Activated gamma-delta T cell (primary cell): ENCODE results near the gene IPPK.

ENCODE experiments used
- DNase-seq: peaks from one replicate; lab custom pipeline; 2025; lab: John Stamatoyannopoulos, UW

IPPK gene

DNA sequence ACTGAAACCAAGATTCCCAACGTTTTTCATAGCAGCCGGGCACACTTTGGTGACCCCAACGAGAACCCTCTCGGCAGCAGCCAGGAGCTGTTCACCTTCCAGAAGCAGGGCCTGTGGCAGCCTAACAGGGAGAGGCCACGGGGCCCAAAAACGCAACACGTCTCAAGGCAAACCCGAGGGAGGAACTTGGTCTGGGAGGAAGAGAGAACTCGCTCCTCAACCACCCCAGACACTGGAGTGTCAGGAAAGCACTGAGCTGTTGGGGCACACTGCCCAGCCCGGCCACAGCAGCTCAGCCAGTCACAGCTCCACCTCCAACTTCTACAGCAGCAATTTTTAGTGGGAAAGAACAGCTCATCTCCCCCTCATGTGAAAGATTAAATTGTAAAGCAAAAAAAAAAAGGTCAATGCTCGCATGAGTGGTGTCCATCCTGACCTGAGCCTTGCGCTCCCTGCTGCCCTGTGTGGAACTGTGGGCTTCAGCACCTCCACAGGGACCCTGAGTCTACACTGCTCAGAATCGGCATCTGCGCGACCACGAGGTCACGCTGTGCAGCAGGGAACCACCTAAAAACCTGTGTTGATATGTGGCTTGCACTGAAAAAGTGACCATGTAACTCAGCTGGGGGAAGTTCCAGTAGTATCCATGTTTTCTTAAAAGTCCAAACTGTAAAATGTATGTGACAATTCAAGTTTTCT is 55.0 kb downstream of the IPPK start:
- DNase-seq, result no peak

DNA sequence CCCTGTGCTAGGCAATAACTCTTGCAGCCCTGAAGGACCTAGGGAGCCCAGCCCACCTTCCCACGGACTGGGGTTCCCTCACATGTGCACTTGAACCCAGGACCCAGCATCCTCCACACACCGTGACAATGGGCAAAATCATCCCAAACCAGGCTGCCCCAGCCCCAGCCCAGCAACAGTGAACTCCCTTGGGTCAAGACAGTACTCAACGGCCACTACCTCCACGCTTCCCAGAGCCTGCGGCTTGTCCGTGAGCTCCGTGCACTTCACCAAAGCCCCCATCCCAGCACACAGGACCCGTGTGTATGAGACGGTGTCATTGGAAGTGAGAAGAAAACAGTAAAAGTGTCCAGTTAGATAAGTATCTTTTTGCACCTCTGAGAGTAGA is 55.8 kb downstream of the IPPK start:
- DNase-seq, result no peak

DNA sequence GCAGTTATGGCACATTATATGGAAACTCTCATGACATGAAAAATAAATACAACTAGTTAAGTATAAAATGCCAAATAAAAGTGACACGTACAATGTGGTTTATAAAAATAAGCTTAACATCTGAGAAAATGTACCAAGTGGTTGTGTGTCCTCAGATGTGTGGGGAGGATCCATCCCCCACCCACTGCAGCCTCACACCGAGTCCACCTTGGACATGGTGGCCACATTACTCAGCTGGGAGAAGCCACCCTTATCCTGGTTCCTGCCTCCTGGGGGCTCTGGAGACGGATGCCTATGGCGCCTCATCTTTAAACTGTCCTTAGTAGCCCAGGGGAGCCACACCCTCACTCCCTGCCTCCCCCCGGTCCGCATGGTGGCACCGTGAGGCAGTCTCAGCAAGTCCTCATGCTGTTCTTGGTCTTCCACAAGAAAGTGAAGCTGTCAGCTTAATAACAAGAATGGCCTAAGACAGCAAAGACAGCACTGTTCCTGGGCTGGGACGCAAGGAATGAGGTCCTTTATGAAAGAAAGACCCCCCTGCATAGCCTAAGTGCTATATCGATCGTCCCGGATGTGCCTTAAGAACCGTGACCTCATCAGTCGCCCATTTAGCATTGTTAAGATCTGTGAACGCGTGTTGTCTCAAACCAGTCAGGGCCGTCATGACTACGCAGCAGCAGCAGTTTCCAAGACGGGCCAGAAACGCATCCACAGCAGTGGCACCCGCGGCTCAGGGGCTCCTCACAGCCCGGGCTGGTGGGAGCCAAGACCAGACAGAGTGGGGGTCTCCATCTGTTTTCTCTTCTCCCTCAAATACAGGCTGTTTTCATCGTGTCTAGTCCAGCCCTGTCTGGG is 56.4 kb downstream of the IPPK start:
- no peak for DNase-seq

DNA sequence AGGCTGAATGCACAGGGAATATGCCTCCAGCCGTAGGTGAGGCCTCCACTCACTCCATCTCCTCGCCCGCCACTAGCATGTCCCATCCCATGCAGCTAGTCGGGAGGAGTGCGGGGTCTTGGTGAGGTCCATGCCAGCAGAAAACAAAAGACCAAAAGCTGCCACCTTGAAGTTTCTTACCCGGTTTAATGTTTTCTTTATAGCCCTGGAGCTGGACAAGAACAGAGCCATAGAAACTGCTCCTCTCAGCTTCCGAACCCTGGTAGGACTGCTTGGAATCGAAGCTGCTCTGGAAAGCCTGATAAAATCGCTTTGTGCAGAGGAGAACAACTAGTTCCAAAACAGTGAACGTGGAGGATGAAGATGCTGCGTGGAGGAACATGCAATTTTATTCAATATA is 57.1 kb downstream of the IPPK start:
- DNase-seq, result no peak

DNA sequence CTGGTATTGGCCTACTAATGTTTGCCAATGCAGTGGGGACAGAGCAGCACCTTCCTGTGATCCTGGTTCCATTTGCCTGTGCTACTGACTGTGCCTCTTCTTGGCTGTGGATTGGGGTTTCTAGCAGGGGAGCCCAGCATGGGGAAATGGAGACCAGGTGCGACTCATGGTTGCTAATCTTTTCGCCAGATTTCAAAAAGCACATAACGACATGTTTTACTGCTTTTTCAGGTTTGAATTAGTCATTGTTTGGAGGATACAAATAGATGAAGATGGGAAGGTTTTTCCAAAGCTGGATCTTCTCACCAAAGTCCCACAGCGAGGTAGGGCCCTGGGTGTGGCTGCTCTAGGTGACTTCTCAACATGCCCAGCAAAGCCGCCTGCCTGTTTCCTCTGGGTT is 57.6 kb downstream of the IPPK start:
- no peak for DNase-seq

DNA sequence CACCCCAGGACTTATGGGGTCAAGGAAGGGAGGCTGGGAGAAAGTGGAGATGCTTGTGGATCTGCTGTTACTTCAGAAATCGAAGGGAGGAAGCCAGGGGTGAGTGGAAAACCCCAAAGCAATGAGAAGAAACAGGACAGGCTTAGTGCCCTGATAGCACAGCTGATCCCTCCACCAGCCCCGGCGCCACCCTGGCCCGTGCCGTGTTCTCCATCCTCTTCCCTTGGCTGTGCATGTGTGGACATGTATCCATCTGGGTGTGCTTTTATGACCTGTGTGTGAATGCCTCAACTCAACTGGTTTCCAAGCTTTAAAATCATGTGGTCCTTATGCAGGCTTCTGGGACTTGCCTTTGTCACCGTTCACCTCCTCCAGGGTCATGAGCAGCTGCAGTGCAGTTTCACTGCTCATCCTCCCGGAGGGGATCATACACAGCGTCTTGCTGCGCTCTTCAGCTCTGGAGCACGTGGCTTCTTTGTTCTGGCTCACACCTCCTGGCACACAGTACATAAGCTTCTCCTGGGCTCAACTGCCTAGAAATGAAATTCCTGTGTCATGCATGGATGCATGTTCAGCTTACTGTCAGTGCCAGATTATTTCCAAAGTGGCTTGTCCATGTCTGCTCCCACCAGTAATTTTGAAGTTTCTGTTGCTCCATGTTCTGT is 58.2 kb downstream of the IPPK start:
- DNase-seq, result no peak

DNA sequence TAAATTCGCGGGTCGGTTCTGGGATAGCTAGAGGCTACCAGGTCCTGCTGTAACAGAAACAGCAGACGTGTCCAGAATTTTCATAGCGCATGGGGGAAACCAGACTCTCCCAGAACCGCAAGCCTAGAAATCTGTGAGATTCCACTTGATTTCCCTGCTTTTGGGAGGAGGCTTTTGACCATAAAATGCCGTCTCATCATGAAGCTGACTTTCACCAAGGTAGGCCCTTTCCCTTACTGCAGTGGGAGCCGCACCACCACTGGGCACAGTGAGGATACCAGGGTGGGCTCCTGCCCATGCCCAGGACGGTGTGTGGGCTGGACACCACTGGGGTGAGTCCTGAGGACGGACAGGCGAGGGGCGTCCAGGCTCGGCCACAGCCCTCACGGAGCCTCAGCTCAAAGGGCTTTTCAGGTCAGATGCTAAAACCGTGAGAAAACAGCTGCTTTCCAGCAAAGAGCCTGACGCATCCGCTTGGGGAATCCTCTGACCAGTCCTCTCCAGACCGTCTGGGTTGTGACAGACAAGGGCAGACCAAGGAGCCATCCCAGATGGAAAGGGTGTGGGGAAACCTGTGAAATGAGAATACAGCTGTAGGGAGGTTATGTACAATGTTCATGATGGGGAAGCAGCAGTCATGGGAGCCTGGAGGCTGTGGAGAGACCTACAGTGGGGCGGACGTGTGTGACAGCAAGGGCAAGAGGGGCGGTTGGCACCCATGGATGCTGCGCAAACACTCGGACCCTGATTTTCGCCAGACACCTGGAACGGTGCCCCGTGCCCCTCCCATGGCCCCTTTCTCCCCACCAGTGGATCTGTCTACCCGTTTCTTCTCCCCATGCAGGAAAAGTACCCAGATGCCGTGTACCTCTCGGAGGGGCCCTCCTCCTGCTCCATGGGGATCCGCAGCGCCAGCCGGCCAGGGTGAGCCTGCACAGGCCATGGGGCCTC is 59.2 kb downstream of the IPPK start:
- DNase-seq, result no peak

DNA sequence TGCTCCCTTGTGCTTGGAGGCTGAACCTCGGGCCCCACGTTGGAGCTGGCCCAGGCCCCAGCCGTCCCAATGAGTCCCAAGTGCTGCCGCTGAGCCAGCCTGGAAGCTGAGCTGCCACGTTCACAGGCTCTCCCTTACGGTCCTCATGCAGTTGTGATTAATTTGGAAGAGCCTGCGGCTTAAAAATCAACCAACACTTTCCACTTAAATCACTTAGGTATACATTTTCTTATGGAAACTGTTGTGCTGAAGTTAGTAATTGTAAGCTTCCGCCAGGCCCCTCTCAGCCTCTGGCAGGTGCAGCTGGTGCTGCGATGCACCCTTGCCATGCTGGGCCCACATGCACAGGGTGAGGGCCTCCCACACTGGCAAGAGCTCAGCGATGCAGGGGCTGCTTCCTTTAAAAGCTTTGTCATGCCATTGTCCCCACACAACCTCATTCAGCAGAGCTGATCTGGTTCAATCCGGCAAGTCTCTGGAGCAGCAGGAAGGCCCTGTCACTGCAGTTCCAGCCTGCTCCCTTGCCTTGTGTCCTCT is 61.0 kb downstream of the IPPK start:
- DNase-seq, result no peak

DNA sequence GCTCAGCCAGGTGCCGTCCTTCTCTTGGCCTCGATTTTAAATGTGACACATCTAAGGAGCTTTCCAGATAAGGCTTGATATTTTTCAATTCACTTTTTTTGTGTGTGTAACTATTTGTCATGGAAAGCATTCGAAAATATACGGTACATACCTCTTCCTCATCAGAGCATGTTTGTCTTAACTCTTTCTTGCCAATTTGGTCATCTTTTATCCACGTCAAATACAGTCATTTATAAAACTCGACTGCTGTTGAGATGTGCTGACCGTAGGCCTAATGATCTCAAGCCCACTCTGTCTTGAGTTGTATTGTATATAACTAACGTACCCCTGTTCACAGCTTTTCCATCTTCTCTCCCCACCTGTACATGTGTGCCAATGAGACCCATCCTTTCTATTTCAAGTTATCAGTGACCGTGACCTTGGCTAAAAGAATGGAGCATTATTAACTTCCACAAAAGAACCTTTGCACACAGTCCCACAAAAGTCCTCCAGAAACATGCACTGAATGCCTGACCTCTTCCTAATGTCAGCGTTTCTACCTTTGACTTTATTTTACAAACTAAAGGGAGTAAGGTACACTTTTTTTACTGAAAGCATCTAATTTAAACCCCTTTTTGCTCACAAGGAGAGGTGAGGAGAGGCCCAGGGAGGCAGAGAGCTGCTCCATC is 61.6 kb downstream of the IPPK start:
- DNase-seq, result no peak

DNA sequence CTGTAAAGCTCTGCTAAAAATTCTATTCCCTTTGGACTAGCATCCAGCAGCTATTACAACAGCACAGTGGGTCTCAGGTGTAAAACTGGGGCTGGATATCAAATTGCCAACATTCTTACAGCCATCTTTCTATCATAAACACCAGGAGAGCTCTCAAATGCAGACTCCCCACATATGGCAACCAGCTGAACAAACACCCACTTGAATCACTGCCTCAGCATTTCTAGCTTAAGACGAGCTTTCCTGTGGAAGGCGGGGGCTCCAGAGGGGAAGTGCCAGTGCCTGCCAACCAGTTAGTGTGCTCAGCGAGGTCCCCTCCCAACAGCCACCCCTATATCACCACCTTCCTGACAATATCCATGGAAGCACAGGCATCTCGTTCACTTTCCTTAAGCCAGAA is 62.2 kb downstream of the IPPK start:
- DNase-seq, result no peak

DNA sequence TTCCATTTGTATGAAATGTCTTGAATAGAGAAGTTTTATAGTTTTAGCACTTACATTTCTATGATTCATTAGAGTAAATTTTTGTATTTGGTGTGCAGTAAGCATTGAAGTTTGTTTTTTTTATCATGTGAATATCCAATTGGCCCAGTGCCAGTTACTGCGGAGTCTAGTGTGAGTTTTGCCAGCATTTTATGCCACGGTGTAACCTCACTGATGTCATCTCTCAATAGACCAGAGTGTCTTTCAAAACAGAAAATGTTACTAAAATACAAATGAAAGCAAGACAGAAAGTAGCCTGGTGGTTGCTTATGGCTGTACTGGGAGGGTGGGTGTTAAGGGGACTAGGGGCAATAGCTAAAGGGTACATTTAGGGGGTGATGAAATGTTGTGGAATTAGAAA is 62.8 kb downstream of the IPPK start:
- DNase-seq, result no peak

DNA sequence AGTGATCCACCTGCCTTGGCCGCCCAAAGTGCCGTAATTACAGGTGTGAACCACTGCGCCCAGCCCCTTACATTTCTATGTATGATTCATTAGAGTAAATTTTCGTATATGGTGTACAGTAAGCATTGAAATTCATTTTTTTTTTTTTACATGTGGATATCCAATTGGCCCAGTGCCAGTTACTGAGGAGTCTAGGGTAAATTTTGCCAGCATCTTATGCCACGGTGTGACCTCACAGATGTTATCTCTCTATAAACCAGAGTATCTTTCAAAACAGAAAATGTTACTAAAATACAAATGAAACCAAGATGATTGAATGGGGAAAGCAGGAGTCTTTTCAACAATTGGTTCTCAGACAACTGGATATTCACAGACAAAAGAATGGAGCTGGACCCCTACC is 64.7 kb downstream of the IPPK start:
- DNase-seq, result no peak

DNA sequence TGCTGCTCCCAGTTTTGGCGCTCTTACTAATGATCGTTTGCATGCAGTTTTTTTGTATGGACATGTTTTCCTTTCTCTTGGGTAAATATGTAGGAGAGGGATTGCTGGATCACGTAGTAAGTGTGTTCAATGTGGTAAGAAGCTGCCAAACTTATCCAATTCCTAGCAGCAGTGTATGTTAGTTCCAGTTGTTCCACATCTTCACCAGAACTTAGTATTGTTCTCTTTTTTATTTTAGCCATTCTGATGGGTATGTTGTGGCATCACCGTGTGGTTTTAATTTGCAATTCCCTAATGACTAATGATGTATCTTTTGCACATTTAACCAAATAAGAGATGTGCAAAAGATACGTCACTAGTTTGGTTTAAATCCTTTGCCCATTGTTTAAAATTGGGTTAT is 65.9 kb downstream of the IPPK start:
- DNase-seq, result no peak

DNA sequence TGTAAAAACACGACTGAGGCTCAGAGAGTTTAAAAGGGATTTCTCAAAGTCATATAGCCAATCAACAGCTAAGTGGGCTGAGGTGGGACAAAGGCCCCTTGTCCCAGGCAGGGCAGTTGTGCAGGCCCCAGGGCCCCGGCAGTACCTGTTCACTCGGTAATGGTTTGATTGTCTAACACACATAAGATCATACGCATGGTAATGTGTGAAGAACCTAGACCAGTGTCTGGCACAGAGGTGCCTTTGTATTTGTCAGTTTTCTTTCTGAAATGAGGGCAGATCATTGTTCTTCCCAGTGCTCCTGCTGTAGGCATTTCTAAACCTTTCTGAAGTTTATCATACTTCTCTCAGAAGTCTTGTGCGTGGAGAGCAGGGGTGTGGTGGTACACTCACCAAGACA is 66.8 kb downstream of the IPPK start:
- no peak for DNase-seq

DNA sequence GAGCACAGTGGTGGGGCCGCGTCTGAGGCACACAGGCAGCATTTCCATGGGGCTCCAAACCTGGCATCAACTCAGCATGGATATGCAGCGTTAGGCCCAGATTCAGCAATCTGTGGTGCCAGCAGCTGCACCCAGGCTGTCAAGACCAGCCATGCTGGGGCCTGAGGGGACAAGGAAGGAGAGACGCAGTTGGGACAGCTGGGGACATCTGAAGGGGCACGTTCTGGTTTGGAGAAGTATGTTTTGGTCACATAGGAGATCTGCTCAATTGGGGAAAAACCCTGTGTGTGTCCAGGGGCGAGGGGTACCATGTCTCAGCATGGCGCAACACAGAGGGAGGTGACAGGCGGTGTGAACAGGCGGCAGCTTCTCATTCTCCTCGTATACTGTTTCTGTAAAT is 67.5 kb downstream of the IPPK start:
- DNase-seq, result no peak

DNA sequence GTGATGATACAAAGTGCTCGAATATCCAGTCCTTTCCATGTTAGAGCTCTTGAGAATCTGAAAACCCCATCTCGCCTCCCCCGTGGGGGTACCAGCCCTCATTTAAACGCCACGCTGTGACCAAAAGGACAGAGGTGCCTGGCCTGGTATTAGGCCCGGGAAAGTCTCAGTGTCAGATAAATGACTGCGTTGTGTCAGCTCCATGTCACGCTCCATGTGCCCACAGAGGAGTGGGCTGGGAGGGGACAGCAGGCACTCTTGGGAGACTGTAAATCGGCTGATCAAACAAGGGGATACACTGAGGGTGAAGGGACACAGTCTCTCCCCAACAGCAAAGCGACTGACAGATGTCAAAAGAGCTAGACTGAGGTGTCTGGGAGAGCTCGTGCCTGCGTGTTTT is 68.5 kb downstream of the IPPK start:
- DNase-seq, result no peak

DNA sequence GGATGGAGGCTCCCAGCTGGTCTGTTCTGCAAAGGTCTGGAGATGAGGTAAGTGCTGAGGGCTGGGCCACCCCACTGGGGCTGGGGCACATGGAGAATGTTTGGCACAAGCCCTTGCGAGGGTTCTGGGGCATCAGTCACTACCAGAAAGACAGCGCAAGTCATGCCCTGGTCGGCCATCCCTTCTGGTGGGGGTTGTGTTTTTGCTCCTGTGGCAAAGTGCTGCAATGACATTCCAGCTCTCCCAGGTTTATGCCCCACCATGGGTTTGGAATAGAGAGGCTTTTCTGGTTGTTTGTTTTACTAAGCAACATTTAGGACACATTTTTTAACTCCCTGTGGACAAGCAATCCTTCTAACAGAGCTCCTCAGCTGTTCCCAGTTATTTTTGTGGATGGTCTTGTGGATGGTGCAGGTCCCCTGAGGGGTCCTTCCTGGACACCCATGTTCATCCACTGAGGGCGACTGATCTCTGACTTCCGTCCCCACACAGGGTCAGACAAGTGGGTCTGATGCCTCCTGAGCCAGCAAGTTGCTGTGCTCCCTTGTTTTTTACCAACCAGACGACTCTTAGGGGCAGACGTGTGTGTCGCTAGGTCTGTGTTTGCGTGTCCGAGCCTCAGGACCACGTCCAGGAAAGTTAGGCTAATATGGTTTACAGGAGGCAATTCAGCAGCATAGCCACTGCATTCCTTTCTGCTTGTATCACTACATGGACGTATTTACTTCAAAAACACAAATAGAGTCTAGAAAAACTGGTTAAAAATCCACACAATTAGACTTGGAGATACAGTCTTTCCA is 69.3 kb downstream of the IPPK start:
- DNase-seq, result no peak

DNA sequence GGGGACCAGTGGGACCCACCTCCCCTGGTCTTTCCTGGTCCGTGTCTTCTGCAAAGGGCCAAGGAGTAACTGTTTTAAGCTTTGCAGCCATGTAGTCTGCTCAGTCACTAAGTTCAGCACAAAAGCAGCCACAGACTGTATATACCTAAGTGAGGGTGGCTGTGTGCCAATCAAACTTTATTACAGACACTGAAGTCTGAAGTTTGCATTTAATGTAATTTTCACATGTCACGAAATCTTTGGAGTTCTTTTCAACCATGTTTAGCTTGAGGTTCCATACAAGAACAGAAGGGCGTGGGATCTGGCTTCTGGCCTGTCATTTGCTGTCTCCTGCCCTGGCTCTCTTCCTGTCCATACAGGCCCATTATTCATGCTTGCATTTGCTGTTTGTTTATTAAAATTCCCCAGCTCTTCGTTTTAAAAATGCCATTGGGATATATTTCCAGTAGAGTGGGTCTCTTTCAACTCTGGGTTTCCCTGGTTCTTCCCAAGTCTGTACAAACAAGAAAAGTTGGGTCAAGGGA is 69.9 kb downstream of the IPPK start:
- no peak for DNase-seq

DNA sequence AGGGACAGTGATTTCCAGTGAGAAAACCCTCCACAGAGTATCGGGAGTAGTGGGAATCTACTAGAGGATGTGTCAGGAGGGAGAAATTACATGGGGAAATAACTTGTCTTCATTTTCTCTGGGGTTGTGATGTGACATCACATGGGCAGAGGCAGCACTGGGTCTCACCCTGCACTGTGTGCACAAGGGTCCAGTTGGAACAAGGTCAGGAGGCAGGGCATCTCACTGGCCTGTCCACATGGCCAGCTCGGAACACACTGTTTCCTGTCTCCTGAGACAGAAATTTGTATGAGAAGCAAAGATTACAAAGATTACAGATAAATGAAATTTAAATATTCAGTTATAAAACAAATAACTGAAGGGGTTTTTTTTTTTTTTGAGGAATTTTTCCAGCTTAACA is 71.5 kb downstream of the IPPK start:
- DNase-seq, result no peak

DNA sequence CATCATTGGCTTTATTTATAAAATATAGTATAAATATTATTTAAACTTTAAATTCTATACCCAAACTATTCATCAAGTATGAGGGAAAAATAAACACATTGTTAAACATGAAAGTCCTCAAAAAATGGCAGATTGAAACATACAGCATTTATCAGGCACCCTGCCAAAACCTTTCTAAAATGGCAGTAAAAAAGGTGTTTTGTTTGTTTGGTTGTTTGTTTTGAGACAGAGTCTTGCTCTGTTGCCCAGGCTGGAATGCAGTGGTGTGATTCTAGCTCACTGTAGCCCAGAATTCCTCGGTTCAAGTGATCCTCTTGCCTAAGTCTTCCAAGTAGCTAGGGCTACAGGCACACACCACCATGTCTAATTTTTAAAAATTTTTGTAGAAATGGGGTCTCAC is 74.0 kb downstream of the IPPK start:
- no peak for DNase-seq
